GM12878 (cell line): ENCODE measurements around the gene LSR. TPM values are rescaled to one million over a fixed set of nuclear protein-coding genes. Genes with fewer than 3 reads are reported as not detected.
A peak's percentile ranks its signal among the peaks of the same experiment; 100 is the strongest.

Experiments used
- ATAC-seq: fragments of 200-7000 bp; cut with Tn5 transposase; 3 replicates; pipeline ENCODE4 v1.9.1; 2020; ENCODE audit warnings: mild to moderate bottlenecking, moderate library complexity
- BruUV-seq: library from RNA; stranded (reverse); fragments of 400-500 nt; replicated peaks from 2 replicates; lab custom pipeline; 2021; lab: Mats Ljungman, UMichigan
- CTCF ChIA-PET: fragments of 300-600 bp; sonication (Branson Sonifier 250); formaldehyde crosslinking; extraction: SDS; loops from one replicate; lab custom pipeline; 2021; ENCODE audit warnings: inconsistent platforms; lab: Yijun Ruan, JAX
- POLR2A ChIA-PET: fragments of 350-600 bp; formaldehyde crosslinking; extraction: SDS; loops from one replicate; lab custom pipeline; 2021; ENCODE audit warnings: inconsistent platforms; lab: Charles Lee
- RAD21 ChIA-PET: fragments of 300-600 bp; sonication (Branson Sonifier 250); formaldehyde crosslinking; loops from one replicate; lab custom pipeline; 2023; ENCODE audit warnings: antibody characterized with exemption; ENCODE audit not compliant: unreplicated experiment; lab: Charles Lee
- SMC1A ChIA-PET: fragments of 300-600 bp; sonication (Branson Sonifier 250); formaldehyde crosslinking; loops from one replicate; lab custom pipeline; 2023; ENCODE audit not compliant: unreplicated experiment, uncharacterized antibody; lab: Charles Lee
- DNase-seq: peaks from one replicate; pipeline ENCODE4 v3.0.0-alpha.2; 2011; ENCODE audit warnings: low read depth, low spot score
- FAIRE-seq: peaks from 3 replicates; lab custom pipeline; 2011; peaks lifted over from hg19 to GRCh38; lab: Jason Lieb, UNC
- H2AFZ ChIP-seq: 2 replicates; pipeline ENCODE4 v1.6.0; 2011; ENCODE audit warnings: low read depth, low read length, control low read depth; ENCODE audit not compliant: control insufficient read depth
- H3K27ac ChIP-seq: 2 replicates; pipeline ENCODE4 v1.5.1; 2011; ENCODE audit warnings: control low read depth; ENCODE audit not compliant: control insufficient read depth, insufficient read depth
- H3K27me3 ChIP-seq, 2 experiments: replicated peaks in 1 of 2; 2 replicates each; pipeline versions ENCODE4 v1.6.0 to v1.6.1; 2011; ENCODE audit warnings: low read length in 1 of 2; ENCODE audit not compliant: control insufficient read depth in 2 of 2, insufficient read depth in 2 of 2
- H3K36me3 ChIP-seq, 2 experiments: 2 replicates each; pipeline ENCODE4 v1.5.1; 2011; ENCODE audit warnings: low read length in 1 of 2; ENCODE audit not compliant: control insufficient read depth in 2 of 2, insufficient read depth in 2 of 2
- H3K4me1 ChIP-seq: 2 replicates; pipeline ENCODE4 v1.6.1; 2011; ENCODE audit warnings: mild to moderate bottlenecking, low read length, moderate library complexity, mixed read lengths; ENCODE audit not compliant: control insufficient read depth, insufficient read depth
- H3K4me2 ChIP-seq: 2 replicates; pipeline ENCODE4 v1.6.0; 2011; ENCODE audit warnings: control low read depth; ENCODE audit not compliant: control insufficient read depth, insufficient read depth
- H3K4me3 ChIP-seq: fragments of 200-600 bp; sonication (generic); 2 replicates; pipeline ENCODE4 v1.5.1; 2016
- H3K79me2 ChIP-seq: 2 replicates; pipeline ENCODE4 v1.6.0; 2011; ENCODE audit warnings: low read length; ENCODE audit not compliant: control insufficient read depth, insufficient read depth
- H3K9ac ChIP-seq: 2 replicates; pipeline ENCODE4 v1.8.0; 2011; ENCODE audit warnings: low read length, control low read depth, mixed read lengths; ENCODE audit not compliant: control insufficient read depth, insufficient read depth
- H3K9me3 ChIP-seq: replicated peaks from 3 replicates; pipeline ENCODE4 v1.5.1; 2011; ENCODE audit warnings: mild to moderate bottlenecking, low read length; ENCODE audit not compliant: control insufficient read depth, insufficient read depth
- H4K20me1 ChIP-seq: 2 replicates; pipeline ENCODE4 v1.6.0; 2011; ENCODE audit not compliant: control insufficient read depth, insufficient read depth
- CREB1 ChIP-seq: IDR thresholded peaks from 2 replicates; pipeline ENCODE4 v1.6.1; 2012; ENCODE audit warnings: low read depth, mild to moderate bottlenecking, inconsistent platforms
- ETV6 ChIP-seq, 2 experiments: fragments of 450-650 bp in 1 of 2; IDR thresholded peaks in 1 of 2; conservative IDR thresholded peaks in 1 of 2; 2 replicates each; pipeline ENCODE4 v1.6.1; 2014; ENCODE audit warnings: antibody characterized with exemption in 1 of 2, borderline replicate concordance in 1 of 2, low read depth in 1 of 2, mild to moderate bottlenecking in 1 of 2, moderate library complexity in 1 of 2
- HCFC1 ChIP-seq: fragments of 150-350 bp; IDR thresholded peaks from 2 replicates; pipeline ENCODE4 v1.6.1; 2014; ENCODE audit warnings: low read length
- IKZF2 ChIP-seq, 2 experiments: fragments of 450-650 bp; IDR thresholded peaks; 2 replicates each; pipeline ENCODE4 v1.6.1; 2017; ENCODE audit warnings: mild to moderate bottlenecking in 2 of 2, moderate library complexity in 2 of 2
- JUND ChIP-seq: IDR thresholded peaks from 2 replicates; pipeline ENCODE4 v1.6.1; 2012; ENCODE audit warnings: low read depth, mild to moderate bottlenecking, low read length, improper control_type of control experiment, moderate library complexity
- KAT2A ChIP-seq: conservative IDR thresholded peaks from 2 replicates; pipeline ENCODE4 v1.6.1; 2011; ENCODE audit warnings: low read depth, low read length; ENCODE audit not compliant: control insufficient read depth
- NFYB ChIP-seq: IDR thresholded peaks from 2 replicates; pipeline ENCODE4 v1.6.1; 2011; ENCODE audit warnings: low read depth, mild to moderate bottlenecking, low read length, improper control_type of control experiment, moderate library complexity; ENCODE audit not compliant: insufficient read depth
- NRF1 ChIP-seq: conservative IDR thresholded peaks from 2 replicates; pipeline ENCODE4 v1.6.1; 2011; ENCODE audit warnings: mild to moderate bottlenecking, low read depth, low read length, improper control_type of control experiment
- PAX5 ChIP-seq: IDR thresholded peaks from 2 replicates; pipeline ENCODE4 v1.6.1; 2011; ENCODE audit warnings: low read depth, low read length, borderline replicate concordance
- STAT3 ChIP-seq: IDR thresholded peaks from 2 replicates; pipeline ENCODE4 v1.6.1; 2011; ENCODE audit warnings: low read depth, low read length, improper control_type of control experiment
- YY1 ChIP-seq: IDR thresholded peaks from 2 replicates; pipeline ENCODE4 v1.6.1; 2011; ENCODE audit warnings: low read depth, mild to moderate bottlenecking, low read length
- ZBTB33 ChIP-seq: fragments of 450-650 bp; IDR thresholded peaks from 2 replicates; pipeline ENCODE4 v1.6.1; 2017; ENCODE audit warnings: mild to moderate bottlenecking
- ZNF217 ChIP-seq: fragments of 450-650 bp; IDR thresholded peaks from 2 replicates; pipeline ENCODE4 v1.6.1; 2017; ENCODE audit warnings: antibody characterized with exemption, mild to moderate bottlenecking
- WGBS: methylation state at CpG from one replicate; pipeline ENCODE4 v1.1.6; 2016; ENCODE audit warnings: low lambda C conversion rate; ENCODE audit not compliant: insufficient replicate concordance, insufficient coverage; ENCODE audit errors: missing lambda C conversion rate; 5-methylcytosine and 5-hydroxymethylcytosine counted together
- in situ Hi-C: fragments of 300-500 bp; cut with MboI; formaldehyde crosslinking; loops from 9 replicates; pipeline ENCODE4 v1.14.3; 2018; ENCODE audit warnings: mixed read lengths
- intact Hi-C: fragments of 100-400 bp; cut with micrococcal nuclease; formaldehyde crosslinking; loops from one replicate; pipeline ENCODE4 v1.14.2; 2022; ENCODE audit not compliant: unreplicated experiment
- polyA plus RNA-seq, 11 experiments: library from polyadenylated mRNA; depleted of rRNA in 4 of 11; unstranded in 6 of 11; stranded (reverse) in 5 of 11; fragments of >200 nt; fragmentation: Nextera tagmentation in 4 of 11; fragmentation: Illumina TruSeq in 1 of 11; extraction: Ambion mirVana in 4 of 11; extraction: Trizol in 1 of 11; gene quantifications; 1 replicate in 1 of 11; 2 replicates in 10 of 11; pipeline versions ENCODE4 v1.2.1 to v1.2.3, GENCODE V29; 2011 to 2016; ENCODE audit warnings: inconsistent platforms in 2 of 11, missing spikeins in 2 of 11, low read depth in 1 of 11
- total RNA-seq, 4 experiments: library from RNA; depleted of rRNA in 3 of 4; stranded (reverse); fragments of >200 nt in 3 of 4; fragmentation: Illumina TruSeq in 1 of 4; extraction: Trizol in 1 of 4; gene quantifications; 2 replicates each; pipeline versions ENCODE4 v1.2.1 to v1.2.3, GENCODE V29; 2013 to 2021
- TF ChIP-seq, protein P1 (sequence below): IDR thresholded peaks from 2 replicates; pipeline ENCODE4 v1.6.1; 2011; ENCODE audit warnings: borderline replicate concordance, low read depth, mild to moderate bottlenecking, moderate library complexity, mixed read lengths, low read length; ENCODE audit not compliant: insufficient read depth; ENCODE audit errors: extremely low read length
- TF ChIP-seq, protein P2 (sequence below): IDR thresholded peaks from 2 replicates; pipeline ENCODE4 v1.6.1; 2012; ENCODE audit warnings: low read depth, low read length, improper control_type of control experiment

LSR gene
- total and polyA plus RNA-seq, 10 of the 15 experiments (the other 5 are each of a cell fraction or from before 2014, with no cell fraction given), result 0.26 to 53.9 (median 26.3) TPM

GRCh38 chr19:35220315-35220921 lies 28.4 kb upstream of the LSR start:
- Histone ChIP-seq H3K27me3 (no peaks in the 10 kb centered on the region), H3K27ac (no peak overlapping the region), H3K4me3 (no peak overlapping the region), H3K9ac (no peak overlapping the region), H3K4me2 (no peak overlapping the region), H4K20me1 (no peaks in the 10 kb centered on the region), H2AFZ (no peak overlapping the region), H3K9me3 (peaks cover 13% of the 10 kb centered on the region), H3K4me1 (peaks cover 8% of the 10 kb centered on the region), H3K79me2 (no peaks in the 10 kb centered on the region), H3K36me3 (no peaks in the 10 kb centered on the region)
- no peak for ATAC-seq
- RAD21 ChIA-PET, result no interaction called here
- WGBS, result 75% methylated on average over 3 of the region's 3 CpGs
- TF ChIP-seq JUND, result no peak
- TF ChIP-seq ETV6 (conservative IDR thresholded peaks at IDR 0.05 in 1 of 2, IDR thresholded peaks at IDR 0.05 in 1 of 2; ENCODE audit: borderline replicate concordance in 1 of 2, low read depth in 1 of 2), result no peak
- TF ChIP-seq STAT3, result no peak
- TF ChIP-seq, protein P1, sequence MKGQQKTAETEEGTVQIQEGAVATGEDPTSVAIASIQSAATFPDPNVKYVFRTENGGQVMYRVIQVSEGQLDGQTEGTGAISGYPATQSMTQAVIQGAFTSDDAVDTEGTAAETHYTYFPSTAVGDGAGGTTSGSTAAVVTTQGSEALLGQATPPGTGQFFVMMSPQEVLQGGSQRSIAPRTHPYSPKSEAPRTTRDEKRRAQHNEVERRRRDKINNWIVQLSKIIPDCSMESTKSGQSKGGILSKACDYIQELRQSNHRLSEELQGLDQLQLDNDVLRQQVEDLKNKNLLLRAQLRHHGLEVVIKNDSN, result peak; percentile 5
- TF ChIP-seq CREB1, result no peak
- TF ChIP-seq, protein P2, sequence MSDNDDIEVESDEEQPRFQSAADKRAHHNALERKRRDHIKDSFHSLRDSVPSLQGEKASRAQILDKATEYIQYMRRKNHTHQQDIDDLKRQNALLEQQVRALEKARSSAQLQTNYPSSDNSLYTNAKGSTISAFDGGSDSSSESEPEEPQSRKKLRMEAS, result no peak
- TF ChIP-seq PAX5, result no peak
- TF ChIP-seq NFYB, result peak; percentile 41; the same call in 1 of the 2 replicates
- no peak for TF ChIP-seq ZBTB33
- no peak for TF ChIP-seq KAT2A
- TF ChIP-seq HCFC1, result no peak
- TF ChIP-seq IKZF2 (IDR thresholded peaks at IDR 0.05), result no peak
- TF ChIP-seq YY1, result 0 out of 2 replicates have a peak, but pooled peaks have one; percentile 28
- no peak for TF ChIP-seq NRF1
- TF ChIP-seq ZNF217, result no peak
- SMC1A ChIA-PET, result interaction anchor here (1.2 kb wide), 1 partner anchor 22 kb away, joined by 3 read pairs; no protein-coding TSS in a partner anchor
- no TSS peak for BruUV-seq
- in situ Hi-C loops (no loop called here), intact Hi-C loops (no loop called here)
- FAIRE-seq, result no peak
- POLR2A ChIA-PET, result no interaction called here
- DNase-seq, result no peak
- CTCF ChIA-PET, result interaction anchor here (0.6 to 1.1 kb wide), 2 partner anchors 66 to 78 kb away, joined by 3 to 4 read pairs; partner anchors contain the start of gene FXYD5
